Adipocyte (in vitro differentiated cells): ENCODE measurements around the gene SPRYD7.

Experiments used
- DNase-seq: peaks from one replicate; pipeline ENCODE4 v3.0.0-alpha.2; 2015; ENCODE audit warnings: low read depth
- H3K27me3 ChIP-seq: replicated peaks from 2 replicates; pipeline ENCODE4 v1.7.0; 2013; ENCODE audit warnings: mild to moderate bottlenecking, low read length, moderate library complexity; ENCODE audit not compliant: control insufficient read depth, insufficient read depth
- H3K36me3 ChIP-seq: 2 replicates; pipeline ENCODE4 v1.7.0; 2013; ENCODE audit warnings: low read length, mild to moderate bottlenecking, moderate library complexity; ENCODE audit not compliant: control insufficient read depth, insufficient read depth, severe bottlenecking
- H3K4me1 ChIP-seq: 2 replicates; pipeline ENCODE4 v1.7.0; 2013; ENCODE audit warnings: mild to moderate bottlenecking, low read length, moderate library complexity; ENCODE audit not compliant: control insufficient read depth, insufficient read depth
- H3K4me3 ChIP-seq: 2 replicates; pipeline ENCODE4 v1.7.0; 2013; ENCODE audit warnings: mild to moderate bottlenecking, low read length, moderate library complexity
- H3K9ac ChIP-seq: 2 replicates; pipeline ENCODE4 v1.7.0; 2013; ENCODE audit warnings: mild to moderate bottlenecking, low read length, moderate library complexity
- H3K9me3 ChIP-seq: 2 replicates; pipeline ENCODE4 v1.7.0; 2013; ENCODE audit warnings: mild to moderate bottlenecking, low read length, moderate library complexity; ENCODE audit not compliant: control insufficient read depth

SPRYD7 gene, protein sequence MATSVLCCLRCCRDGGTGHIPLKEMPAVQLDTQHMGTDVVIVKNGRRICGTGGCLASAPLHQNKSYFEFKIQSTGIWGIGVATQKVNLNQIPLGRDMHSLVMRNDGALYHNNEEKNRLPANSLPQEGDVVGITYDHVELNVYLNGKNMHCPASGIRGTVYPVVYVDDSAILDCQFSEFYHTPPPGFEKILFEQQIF

GRCh38 chr13:49936075-49936967 is at the start of gene SPRYD7:
TSS of gene SPRYD7 (minus strand) at chr13:49936340. CDS start at chr13:49936235, 105 bp downstream.
- Histone ChIP-seq H3K9me3 (no peaks in the 10 kb centered on the region), H3K36me3 (no peaks in the 10 kb centered on the region), H3K4me3 (peak within 1 kb of the TSS; percentile 98), H3K4me1 (peaks cover 16% of the 10 kb centered on the region), H3K27me3 (no peaks in the 10 kb centered on the region), H3K9ac (peak within 1 kb of the TSS; percentile 91)
- DNase-seq: peak; percentile 100

- Histone ChIP-seq H3K9me3 (no peaks in the 10 kb centered on the region), H3K27me3 (no peaks in the 10 kb centered on the region)
- DNase-seq: no peak
Measured at GRCh38 chr13:49985129-49985528, 49.0 kb upstream of the SPRYD7 start.

GRCh38 chr13:49980266-49980665 is 44.1 kb upstream of the SPRYD7 start:
- H3K4me1 ChIP-seq: peaks cover 12% of the 10 kb centered on the region
- H3K9ac ChIP-seq: no peak overlapping the region
- H3K9me3 ChIP-seq: no peaks in the 10 kb centered on the region
- no peak for DNase-seq
- no peaks in the 10 kb centered on the region for H3K27me3 ChIP-seq
- no peak overlapping the region for H3K4me3 ChIP-seq
- peaks cover 9% of the 10 kb centered on the region for H3K36me3 ChIP-seq

More at GRCh38 chr13:49985129-49985528, 49.0 kb upstream of the SPRYD7 start:
- Histone ChIP-seq H3K4me1 (peaks cover 5% of the 10 kb centered on the region), H3K4me3 (no peak overlapping the region), H3K36me3 (peaks cover 19% of the 10 kb centered on the region), H3K9ac (no peak overlapping the region)

DNA sequence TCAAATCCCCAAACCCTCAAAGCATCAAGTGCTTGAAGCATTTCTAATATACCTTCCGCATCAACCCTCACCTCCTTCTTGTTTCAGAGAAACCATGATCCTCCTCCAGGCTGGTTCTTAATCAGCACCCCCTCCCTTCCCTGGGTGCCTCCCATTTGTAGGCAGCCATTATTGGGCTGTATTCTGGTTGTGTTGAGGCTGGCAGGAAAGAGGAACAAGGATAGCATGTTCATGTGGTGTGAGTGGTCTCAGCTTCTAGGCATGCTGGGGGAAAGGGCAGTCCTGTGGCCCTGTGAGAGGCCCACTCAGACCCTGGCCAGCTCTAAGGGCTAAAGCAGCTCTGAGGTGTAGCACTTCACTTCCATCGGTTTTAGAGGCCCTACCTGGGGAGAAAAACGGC is 41.9 kb upstream of the SPRYD7 start:
- DNase-seq: no peak
- H3K9me3 ChIP-seq: no peaks in the 10 kb centered on the region

GRCh38 chr13:49976314-49977258 is 40.4 kb upstream of the SPRYD7 start:
- DNase-seq: peak; percentile 87
- Histone ChIP-seq H3K27me3 (no peaks in the 10 kb centered on the region), H3K4me3 (no peak overlapping the region), H3K4me1 (peaks cover 12% of the 10 kb centered on the region), H3K36me3 (peaks cover 7% of the 10 kb centered on the region), H3K9me3 (no peaks in the 10 kb centered on the region), H3K9ac (no peak overlapping the region)

More for the DNA sequence above, 41.9 kb upstream of the SPRYD7 start:
- Histone ChIP-seq H3K36me3 (peaks cover 7% of the 10 kb centered on the region), H3K4me1 (peaks cover 12% of the 10 kb centered on the region), H3K9ac (no peak overlapping the region), H3K27me3 (no peaks in the 10 kb centered on the region), H3K4me3 (no peak overlapping the region)

DNA sequence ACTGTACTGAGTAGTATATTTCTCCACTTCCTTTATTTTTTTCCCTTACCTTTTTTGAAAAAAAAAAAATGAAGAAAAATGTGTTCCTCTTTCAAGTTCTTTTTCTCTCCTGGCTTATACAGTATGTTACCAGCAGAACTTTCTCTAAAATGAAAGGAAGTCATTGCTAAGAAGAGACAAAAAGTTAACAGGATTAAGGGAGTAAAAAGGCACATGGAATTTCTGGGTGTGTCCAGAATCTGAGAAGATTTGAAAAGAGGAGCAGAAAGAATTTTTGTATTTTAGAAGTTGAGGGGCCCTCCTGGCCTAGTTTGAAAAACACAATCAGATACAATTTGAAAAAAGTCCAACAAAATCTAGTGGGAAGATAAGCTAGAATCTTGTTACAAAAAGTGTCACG is 39.7 kb upstream of the SPRYD7 start:
- no peaks in the 10 kb centered on the region for H3K27me3 ChIP-seq
- peak; percentile 11 for DNase-seq

DNA sequence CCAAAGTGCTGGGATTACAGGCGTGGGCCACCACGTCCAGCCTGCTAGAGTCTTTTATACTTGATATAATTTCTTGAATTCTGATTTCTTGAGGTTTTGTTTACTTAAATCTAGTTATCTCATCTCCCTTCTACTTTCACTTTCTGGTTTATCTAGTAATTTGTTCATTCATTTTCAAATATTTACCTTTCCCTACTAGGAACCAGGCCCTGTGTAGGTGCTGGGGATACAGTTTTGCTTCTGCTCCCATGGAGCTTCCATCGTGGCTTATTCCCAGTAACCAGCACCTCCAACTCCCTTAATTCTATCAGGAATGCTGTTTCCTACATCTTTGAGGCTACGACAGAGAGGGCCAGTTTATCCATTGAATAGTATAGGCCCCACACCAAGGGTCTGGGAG is 36.6 kb upstream of the SPRYD7 start:
- no peak for DNase-seq
- Histone ChIP-seq H3K9ac (no peak overlapping the region), H3K27me3 (no peaks in the 10 kb centered on the region), H3K4me3 (no peak overlapping the region), H3K4me1 (peaks cover 6% of the 10 kb centered on the region), H3K36me3 (peaks cover 7% of the 10 kb centered on the region), H3K9me3 (no peaks in the 10 kb centered on the region)

More for the DNA sequence above, 39.7 kb upstream of the SPRYD7 start:
- Histone ChIP-seq H3K9ac (no peak overlapping the region), H3K4me3 (no peak overlapping the region), H3K4me1 (peaks cover 12% of the 10 kb centered on the region), H3K9me3 (no peaks in the 10 kb centered on the region), H3K36me3 (peaks cover 7% of the 10 kb centered on the region)

DNA sequence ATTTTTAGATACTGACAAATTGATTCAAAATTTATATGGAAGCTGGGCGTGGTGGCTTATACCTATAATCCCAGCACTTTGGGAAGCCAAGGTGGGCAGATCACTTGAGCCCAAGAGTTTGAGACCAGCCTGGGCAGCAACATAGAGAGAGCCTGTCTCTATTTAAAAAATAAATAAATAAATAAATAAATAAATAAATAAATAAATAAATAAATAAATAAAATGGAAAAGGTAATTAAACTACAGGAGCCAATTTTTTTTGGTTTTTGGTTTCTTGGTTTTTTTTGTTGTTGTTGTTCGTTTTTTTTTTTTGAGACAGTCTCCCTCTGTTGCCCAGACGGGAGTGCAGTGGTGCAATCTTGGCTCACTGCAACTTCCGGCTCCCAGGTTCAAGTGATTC is 31.3 kb upstream of the SPRYD7 start:
- no peaks in the 10 kb centered on the region for H3K4me1 ChIP-seq
- H3K9ac ChIP-seq: no peak overlapping the region
- H3K36me3 ChIP-seq: peaks cover 10% of the 10 kb centered on the region
- H3K9me3 ChIP-seq: peaks cover 3% of the 10 kb centered on the region
- H3K27me3 ChIP-seq: no peaks in the 10 kb centered on the region
- DNase-seq: no peak
- no peak overlapping the region for H3K4me3 ChIP-seq

GRCh38 chr13:49958321-49958720 is 22.2 kb upstream of the SPRYD7 start:
- no peaks in the 10 kb centered on the region for H3K27me3 ChIP-seq
- H3K4me3 ChIP-seq: no peak overlapping the region
- DNase-seq: peak; percentile 31
- H3K9me3 ChIP-seq: peaks cover 2% of the 10 kb centered on the region
- no peak overlapping the region for H3K9ac ChIP-seq
- peaks cover 10% of the 10 kb centered on the region for H3K4me1 ChIP-seq
- H3K36me3 ChIP-seq: peaks cover 8% of the 10 kb centered on the region

GRCh38 chr13:49956131-49956530 is 20.0 kb upstream of the SPRYD7 start:
- no peaks in the 10 kb centered on the region for H3K27me3 ChIP-seq
- peaks cover 4% of the 10 kb centered on the region for H3K36me3 ChIP-seq
- no peak overlapping the region for H3K9ac ChIP-seq
- no peak for DNase-seq
- peaks cover 10% of the 10 kb centered on the region for H3K4me1 ChIP-seq
- no peaks in the 10 kb centered on the region for H3K9me3 ChIP-seq
- no peak overlapping the region for H3K4me3 ChIP-seq
